ENCODE data around the gene FLT1. TPM values are rescaled to one million over a fixed set of nuclear protein-coding genes. Genes with fewer than 3 reads are reported as not detected.

The FLT1 gene
- polyA plus RNA-seq, 2 donors: 1.2 to 2.1 TPM

DNA sequence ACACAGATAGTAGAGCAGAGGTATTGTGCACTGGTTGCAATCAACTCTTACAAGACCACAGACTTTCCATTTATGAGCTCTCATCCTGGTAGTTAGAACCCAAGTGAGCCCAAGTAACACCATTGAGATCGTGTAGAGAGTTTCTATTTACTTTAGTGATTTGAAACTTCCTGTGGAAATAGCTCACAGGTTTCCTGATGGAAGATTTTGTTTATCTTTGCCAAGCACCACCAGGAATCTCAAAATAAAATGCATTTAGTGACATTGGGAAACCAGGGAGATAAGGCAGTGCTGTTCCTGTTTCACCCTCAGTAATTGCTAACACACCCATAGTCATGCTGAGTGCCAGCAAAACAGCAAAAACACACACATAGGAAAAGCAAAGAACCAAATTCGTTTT is 102.5 kb downstream of the FLT1 start:
- Histone ChIP-seq H3K4me3 (ENCODE audit: low read depth in 1 of 2, low read length in 2 of 2) (no peak overlapping the region), H3K4me1 (ENCODE audit: control insufficient read depth in 2 of 2, insufficient read depth in 2 of 2, low read length in 1 of 2) (no peaks in the 10 kb centered on the region), H3K27me3 (ENCODE audit: control insufficient read depth in 1 of 2, insufficient read depth in 2 of 2, low read length in 2 of 2) (no peaks in the 10 kb centered on the region), H3K9me3 (ENCODE audit: control insufficient read depth in 2 of 2, insufficient read depth in 1 of 2, low read depth in 1 of 2, low read length in 1 of 2) (no peaks in the 10 kb centered on the region), H3K36me3 (ENCODE audit: control insufficient read depth in 2 of 2, insufficient read depth in 2 of 2, low read length in 1 of 2) (no peaks in the 10 kb centered on the region), H3K27ac (ENCODE audit: low read depth in 2 of 2, low read length in 1 of 2) (no peak overlapping the region)
- 16 to 18% methylated on average over 2 of the region's 2 CpGs for WGBS, 2 donors

DNA sequence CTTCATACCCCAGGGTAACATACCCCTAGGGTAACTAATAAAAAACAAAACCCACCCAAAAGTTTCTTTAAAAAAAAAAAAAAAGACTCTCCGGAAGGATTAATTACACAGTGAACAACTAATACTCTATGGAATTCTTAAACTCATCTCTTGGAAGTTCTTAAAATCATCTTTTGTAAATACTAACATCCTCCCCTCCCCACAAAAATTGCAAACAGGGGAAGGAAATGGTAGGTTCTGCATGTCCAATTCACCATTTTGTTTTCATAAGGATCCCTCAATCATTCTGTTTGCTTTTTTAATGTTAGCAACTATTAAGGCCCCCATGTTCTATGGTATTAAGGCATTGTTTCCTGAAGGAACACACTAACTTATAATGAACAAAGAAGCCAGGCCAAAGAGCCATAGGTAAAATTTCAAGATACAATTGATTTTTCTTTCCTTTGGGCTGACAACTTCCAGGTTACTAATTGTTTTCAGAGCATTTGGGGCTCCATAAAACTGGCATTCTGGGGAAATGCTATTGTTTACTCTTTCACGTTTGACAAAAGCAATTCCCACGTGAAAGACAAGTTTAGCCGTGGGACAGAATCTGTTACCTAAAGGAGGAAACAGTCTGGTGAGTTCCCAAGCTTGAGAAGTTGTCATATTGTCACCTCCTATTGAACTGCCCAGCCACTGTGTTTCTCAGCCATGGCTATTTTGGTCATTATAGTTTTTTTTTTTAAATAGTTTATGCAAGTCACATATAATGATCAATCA is 107.0 kb downstream of the FLT1 start:
- 44 to 47% methylated on average over 4 of the region's 4 CpGs for WGBS, 2 donors
- no peaks in the 10 kb centered on the region for H3K4me1 ChIP-seq (ENCODE audit: control insufficient read depth in 2 of 2, insufficient read depth in 2 of 2, low read length in 1 of 2)
- no peaks in the 10 kb centered on the region for H3K36me3 ChIP-seq (ENCODE audit: control insufficient read depth in 2 of 2, insufficient read depth in 2 of 2, low read length in 1 of 2)

DNA sequence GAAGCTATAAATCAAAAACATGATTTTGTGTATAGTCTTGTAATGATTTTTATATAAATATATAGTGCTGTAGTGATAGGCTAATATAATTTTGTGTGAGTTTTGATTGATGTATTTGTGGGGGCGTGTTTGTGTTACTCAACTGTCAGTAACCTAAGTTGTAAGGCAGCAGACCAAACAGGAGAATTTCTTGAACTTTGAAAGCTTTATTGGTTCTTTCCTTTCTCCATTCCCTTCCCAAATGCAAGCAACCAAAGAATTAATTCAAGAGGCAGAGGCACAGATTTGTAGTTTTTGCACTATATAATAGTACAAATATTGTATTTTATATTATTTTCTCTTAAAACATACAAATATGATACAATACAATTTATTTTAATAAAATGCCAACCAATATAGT is 109.6 kb downstream of the FLT1 start:
- H3K27me3 ChIP-seq (ENCODE audit: control insufficient read depth in 1 of 2, insufficient read depth in 2 of 2, low read length in 2 of 2): peaks cover 0 to 5% of the 10 kb centered on the region in 2 donors
- no peaks in the 10 kb centered on the region for H3K4me1 ChIP-seq (ENCODE audit: control insufficient read depth in 2 of 2, insufficient read depth in 2 of 2, low read length in 1 of 2)
- no peaks in the 10 kb centered on the region for H3K9me3 ChIP-seq (ENCODE audit: control insufficient read depth in 2 of 2, insufficient read depth in 1 of 2, low read depth in 1 of 2, low read length in 1 of 2)
- H3K4me3 ChIP-seq (ENCODE audit: low read depth in 1 of 2, low read length in 2 of 2): no peak overlapping the region
- H3K27ac ChIP-seq (ENCODE audit: low read depth in 2 of 2, low read length in 1 of 2): no peak overlapping the region
- 65 to 67% methylated on average over 1 of the region's 1 CpG for WGBS, 2 donors
- no peaks in the 10 kb centered on the region for H3K36me3 ChIP-seq (ENCODE audit: control insufficient read depth in 2 of 2, insufficient read depth in 2 of 2, low read length in 1 of 2)

More for the DNA sequence above, 107.0 kb downstream of the FLT1 start:
- H3K27me3 ChIP-seq (ENCODE audit: control insufficient read depth in 1 of 2, insufficient read depth in 2 of 2, low read length in 2 of 2): no peaks in the 10 kb centered on the region
- H3K9me3 ChIP-seq (ENCODE audit: control insufficient read depth in 2 of 2, insufficient read depth in 1 of 2, low read depth in 1 of 2, low read length in 1 of 2): no peaks in the 10 kb centered on the region
- no peak overlapping the region for H3K27ac ChIP-seq (ENCODE audit: low read depth in 2 of 2, low read length in 1 of 2)
- H3K4me3 ChIP-seq (ENCODE audit: low read depth in 1 of 2, low read length in 2 of 2): no peak overlapping the region

DNA sequence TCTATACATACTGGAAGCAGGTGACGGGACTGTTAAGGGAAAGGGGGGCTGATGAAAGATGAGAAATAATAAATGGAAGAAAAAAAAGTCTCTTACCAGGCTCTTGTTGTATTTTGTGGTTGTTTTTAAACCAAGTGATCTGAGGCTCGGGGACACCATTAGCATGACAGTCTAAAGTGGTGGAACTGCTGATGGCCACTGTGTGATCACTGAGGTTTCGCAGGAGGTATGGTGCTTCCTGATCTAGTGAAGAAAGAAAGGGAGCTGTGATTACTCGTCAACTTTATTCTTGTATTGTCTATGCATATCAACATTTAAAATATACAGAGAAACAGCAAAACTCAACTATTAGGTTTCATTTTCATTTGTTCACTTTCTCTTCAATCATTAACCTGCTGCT is 110.1 kb downstream of the FLT1 start:
- no peak overlapping the region for H3K27ac ChIP-seq (ENCODE audit: low read depth in 2 of 2, low read length in 1 of 2)
- H3K4me1 ChIP-seq (ENCODE audit: control insufficient read depth in 2 of 2, insufficient read depth in 2 of 2, low read length in 1 of 2): no peaks in the 10 kb centered on the region
- no peaks in the 10 kb centered on the region for H3K9me3 ChIP-seq (ENCODE audit: control insufficient read depth in 2 of 2, insufficient read depth in 1 of 2, low read depth in 1 of 2, low read length in 1 of 2)
- H3K27me3 ChIP-seq (ENCODE audit: control insufficient read depth in 1 of 2, insufficient read depth in 2 of 2, low read length in 2 of 2): peaks cover 0 to 5% of the 10 kb centered on the region in 2 donors
- no peaks in the 10 kb centered on the region for H3K36me3 ChIP-seq (ENCODE audit: control insufficient read depth in 2 of 2, insufficient read depth in 2 of 2, low read length in 1 of 2)
- H3K4me3 ChIP-seq (ENCODE audit: low read depth in 1 of 2, low read length in 2 of 2): no peak overlapping the region
- WGBS, 2 donors: 80 to 82% methylated on average over 4 of the region's 4 CpGs

DNA sequence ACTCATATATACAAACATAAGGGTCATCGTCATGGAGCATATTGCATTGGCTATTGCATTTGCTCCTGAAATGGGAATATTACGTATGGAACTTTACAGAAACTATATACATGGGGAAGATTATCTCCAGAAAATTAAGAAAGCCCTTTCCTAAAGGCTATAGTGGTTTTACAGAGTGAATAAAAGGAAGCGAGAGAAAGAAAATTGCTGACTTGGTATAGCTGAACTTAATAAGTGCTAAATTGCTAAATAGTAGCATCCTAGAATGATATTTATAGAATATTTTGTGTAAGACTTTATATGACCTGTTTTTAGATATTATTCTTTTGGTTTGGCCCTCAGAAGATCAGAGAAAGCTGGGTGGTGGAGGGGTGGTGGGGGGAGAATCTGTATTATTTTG is 114.6 kb downstream of the FLT1 start:
- Histone ChIP-seq H3K9me3 (ENCODE audit: control insufficient read depth in 2 of 2, insufficient read depth in 1 of 2, low read depth in 1 of 2, low read length in 1 of 2) (no peaks in the 10 kb centered on the region), H3K27ac (ENCODE audit: low read depth in 2 of 2, low read length in 1 of 2) (no peak overlapping the region), H3K4me1 (ENCODE audit: control insufficient read depth in 2 of 2, insufficient read depth in 2 of 2, low read length in 1 of 2) (no peaks in the 10 kb centered on the region), H3K4me3 (ENCODE audit: low read depth in 1 of 2, low read length in 2 of 2) (no peak overlapping the region), H3K36me3 (ENCODE audit: control insufficient read depth in 2 of 2, insufficient read depth in 2 of 2, low read length in 1 of 2) (no peaks in the 10 kb centered on the region), H3K27me3 (ENCODE audit: control insufficient read depth in 1 of 2, insufficient read depth in 2 of 2, low read length in 2 of 2) (peaks cover 3 to 5% of the 10 kb centered on the region in 2 donors)
- 95 to 96% methylated on average over 3 of the region's 3 CpGs for WGBS, 2 donors

DNA sequence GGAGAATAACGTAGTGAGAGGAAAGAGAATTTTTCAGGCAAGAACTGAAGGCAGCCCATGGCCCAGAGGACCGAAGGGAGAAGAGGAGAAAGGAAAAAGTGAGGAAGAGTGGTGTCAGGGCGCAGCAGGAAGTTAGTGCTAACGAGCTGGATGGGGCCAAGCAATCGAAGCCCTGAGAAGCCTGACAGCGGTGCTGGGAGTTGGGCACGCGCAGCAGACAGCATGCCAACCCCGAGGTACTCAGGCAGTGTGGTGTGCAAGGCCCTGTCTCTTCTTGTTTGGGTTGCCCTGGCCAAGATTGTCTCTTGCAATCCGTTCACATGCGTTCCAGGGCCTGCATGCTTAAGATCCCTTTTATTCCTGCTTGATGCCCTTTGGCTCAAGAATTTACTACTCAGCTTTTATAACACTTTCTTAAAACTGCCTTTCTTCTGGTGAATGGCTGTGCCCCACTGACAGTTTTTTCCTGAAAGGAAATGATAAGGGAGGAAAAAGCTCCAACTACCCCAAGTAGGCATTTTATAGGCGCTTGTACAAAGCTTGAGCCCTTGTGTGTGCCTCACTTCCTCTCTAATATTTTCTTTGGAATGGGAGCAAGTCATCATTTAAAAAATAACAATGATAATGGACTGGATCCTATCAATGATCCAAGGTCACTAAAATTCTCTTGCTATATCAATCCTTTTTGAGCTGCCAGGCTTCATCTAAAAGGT is 115.4 kb downstream of the FLT1 start:
- WGBS, 2 donors: 70 to 75% methylated on average over 12 of the region's 12 CpGs
- H3K9me3 ChIP-seq (ENCODE audit: control insufficient read depth in 2 of 2, insufficient read depth in 1 of 2, low read depth in 1 of 2, low read length in 1 of 2): no peaks in the 10 kb centered on the region
- H3K27ac ChIP-seq (ENCODE audit: low read depth in 2 of 2, low read length in 1 of 2): no peak overlapping the region
- peaks cover 3 to 5% of the 10 kb centered on the region in 2 donors for H3K27me3 ChIP-seq (ENCODE audit: control insufficient read depth in 1 of 2, insufficient read depth in 2 of 2, low read length in 2 of 2)
- no peak overlapping the region for H3K4me3 ChIP-seq (ENCODE audit: low read depth in 1 of 2, low read length in 2 of 2)
- no peaks in the 10 kb centered on the region for H3K4me1 ChIP-seq (ENCODE audit: control insufficient read depth in 2 of 2, insufficient read depth in 2 of 2, low read length in 1 of 2)
- H3K36me3 ChIP-seq (ENCODE audit: control insufficient read depth in 2 of 2, insufficient read depth in 2 of 2, low read length in 1 of 2): no peaks in the 10 kb centered on the region

DNA sequence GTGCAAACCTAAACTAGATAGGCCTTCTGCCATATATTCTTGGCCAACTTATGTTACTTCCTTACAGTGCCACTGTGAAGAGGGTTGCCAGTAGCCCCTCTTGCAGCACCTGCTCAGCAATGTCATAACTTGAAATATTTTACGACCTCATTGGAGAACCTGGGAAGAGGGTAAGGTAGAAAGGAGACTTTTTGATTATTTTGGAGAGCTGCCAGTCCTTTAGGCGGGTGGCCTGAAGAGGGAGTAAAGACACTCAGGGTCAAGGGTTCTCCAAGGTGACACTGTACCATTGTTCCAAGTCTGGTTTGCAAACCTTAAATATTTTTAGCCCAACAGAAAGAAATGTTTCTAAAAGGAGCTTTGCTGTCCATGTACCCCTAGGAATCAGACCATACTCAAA is 118.3 kb downstream of the FLT1 start:
- H3K36me3 ChIP-seq (ENCODE audit: control insufficient read depth in 2 of 2, insufficient read depth in 2 of 2, low read length in 1 of 2): no peaks in the 10 kb centered on the region
- no peaks in the 10 kb centered on the region for H3K9me3 ChIP-seq (ENCODE audit: control insufficient read depth in 2 of 2, insufficient read depth in 1 of 2, low read depth in 1 of 2, low read length in 1 of 2)
- no peaks in the 10 kb centered on the region for H3K4me1 ChIP-seq (ENCODE audit: control insufficient read depth in 2 of 2, insufficient read depth in 2 of 2, low read length in 1 of 2)
- peaks cover 0 to 3% of the 10 kb centered on the region in 2 donors for H3K27me3 ChIP-seq (ENCODE audit: control insufficient read depth in 1 of 2, insufficient read depth in 2 of 2, low read length in 2 of 2)
- no peak overlapping the region for H3K4me3 ChIP-seq (ENCODE audit: low read depth in 1 of 2, low read length in 2 of 2)
- no peak overlapping the region for H3K27ac ChIP-seq (ENCODE audit: low read depth in 2 of 2, low read length in 1 of 2)
- WGBS, 2 donors: 46 to 58% methylated on average over 2 of the region's 2 CpGs

DNA sequence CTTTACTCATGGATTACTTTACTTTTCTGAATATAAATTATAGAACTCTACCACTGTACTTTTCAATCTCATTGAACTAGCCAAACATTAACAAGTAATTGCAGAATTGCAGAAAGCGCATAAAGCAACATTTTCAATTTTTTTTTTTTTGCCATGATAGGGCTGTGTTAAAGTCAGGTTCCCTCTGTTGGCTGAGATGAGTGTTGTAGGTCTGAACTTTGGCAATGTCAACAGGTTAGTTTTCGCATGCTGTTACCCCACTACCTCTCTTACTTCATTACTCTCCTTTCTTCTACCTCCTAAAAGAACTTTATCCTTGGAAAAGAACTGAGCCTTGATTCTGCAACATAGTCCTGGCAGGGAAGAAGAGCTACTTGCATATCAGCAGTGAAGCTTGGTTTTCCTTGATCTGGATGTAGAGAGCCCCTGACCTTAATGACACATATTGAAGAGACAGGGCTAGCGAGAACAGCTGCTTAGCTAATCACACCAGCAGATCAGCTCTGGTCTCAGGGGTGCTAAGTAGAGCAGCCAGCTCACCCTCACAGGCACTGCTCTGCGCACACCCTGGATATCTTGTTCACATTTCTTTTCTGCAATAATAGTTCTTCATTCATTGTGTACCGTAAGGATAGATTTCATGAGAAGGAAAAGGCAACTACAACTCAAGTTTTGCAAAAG is 119.5 kb downstream of the FLT1 start:
- H3K27me3 ChIP-seq (ENCODE audit: control insufficient read depth in 1 of 2, insufficient read depth in 2 of 2, low read length in 2 of 2): peaks cover 0 to 3% of the 10 kb centered on the region in 2 donors
- H3K27ac ChIP-seq (ENCODE audit: low read depth in 2 of 2, low read length in 1 of 2): no peak overlapping the region
- 70 to 71% methylated on average over 5 of the region's 5 CpGs for WGBS, 2 donors
- no peaks in the 10 kb centered on the region for H3K36me3 ChIP-seq (ENCODE audit: control insufficient read depth in 2 of 2, insufficient read depth in 2 of 2, low read length in 1 of 2)
- no peaks in the 10 kb centered on the region for H3K4me1 ChIP-seq (ENCODE audit: control insufficient read depth in 2 of 2, insufficient read depth in 2 of 2, low read length in 1 of 2)
- no peaks in the 10 kb centered on the region for H3K9me3 ChIP-seq (ENCODE audit: control insufficient read depth in 2 of 2, insufficient read depth in 1 of 2, low read depth in 1 of 2, low read length in 1 of 2)
- H3K4me3 ChIP-seq (ENCODE audit: low read depth in 1 of 2, low read length in 2 of 2): no peak overlapping the region

DNA sequence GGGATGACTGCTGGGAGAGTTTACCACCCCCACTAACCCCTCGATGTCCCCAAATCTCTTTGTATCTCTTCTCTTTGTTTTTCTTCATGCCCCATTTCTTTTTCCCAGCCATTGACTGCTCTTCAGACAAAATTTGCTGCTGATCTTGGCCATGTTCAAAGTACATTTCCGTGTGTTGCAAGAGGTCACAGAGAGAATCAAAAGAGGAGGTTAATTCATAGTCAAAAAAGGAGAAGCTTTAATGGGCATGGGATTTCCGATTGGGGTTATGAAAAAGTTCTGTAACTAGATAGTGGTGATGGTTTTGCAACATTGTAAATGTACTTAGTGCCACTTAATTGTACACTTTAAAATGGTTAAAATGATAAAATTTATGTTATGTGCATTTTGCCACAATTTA is 121.1 kb downstream of the FLT1 start:
- H3K9me3 ChIP-seq (ENCODE audit: control insufficient read depth in 2 of 2, insufficient read depth in 1 of 2, low read depth in 1 of 2, low read length in 1 of 2): no peaks in the 10 kb centered on the region
- H3K4me1 ChIP-seq (ENCODE audit: control insufficient read depth in 2 of 2, insufficient read depth in 2 of 2, low read length in 1 of 2): no peaks in the 10 kb centered on the region
- H3K27me3 ChIP-seq (ENCODE audit: control insufficient read depth in 1 of 2, insufficient read depth in 2 of 2, low read length in 2 of 2): peaks cover 0 to 3% of the 10 kb centered on the region in 2 donors
- WGBS, 2 donors: 67 to 68% methylated on average over 3 of the region's 3 CpGs
- no peaks in the 10 kb centered on the region for H3K36me3 ChIP-seq (ENCODE audit: control insufficient read depth in 2 of 2, insufficient read depth in 2 of 2, low read length in 1 of 2)
- no peak overlapping the region for H3K4me3 ChIP-seq (ENCODE audit: low read depth in 1 of 2, low read length in 2 of 2)
- no peak overlapping the region for H3K27ac ChIP-seq (ENCODE audit: low read depth in 2 of 2, low read length in 1 of 2)
